K562 (cell line): ENCODE measurements around the gene NFYC. TPM values are rescaled to one million over a fixed set of nuclear protein-coding genes. Genes with fewer than 3 reads are reported as not detected.

Experiments
- ADNP ChIP-seq: fragments of 200-800 bp; sonication (Bioruptor generic); IDR thresholded peaks from 2 replicates; pipeline ENCODE4 v1.6.1; 2016; ENCODE audit warnings: missing genetic modification characterization, missing compliant biosample characterization
- CBFB ChIP-seq: sonication (generic); formaldehyde crosslinking; IDR thresholded peaks from 2 replicates; pipeline ENCODE4 v1.4.0; 2020; ENCODE audit warnings: mild to moderate bottlenecking, missing genetic modification reagents
- CBX3 ChIP-seq, 2 experiments: IDR thresholded peaks; 1 replicate in 1 of 2; 2 replicates in 1 of 2; pipeline ENCODE4 v1.6.1; 2012; ENCODE audit warnings: inconsistent platforms in 2 of 2, low read length in 2 of 2, borderline replicate concordance in 1 of 2, control low read depth in 1 of 2
- E2F3 ChIP-seq: fragments of 250-450 bp; sonication (Bioruptor Pico); IDR thresholded peaks from 2 replicates; pipeline ENCODE4 v1.4.0; 2020; ENCODE audit warnings: mild to moderate bottlenecking
- ELF1 ChIP-seq: fragments of 200-800 bp; sonication (Bioruptor generic); IDR thresholded peaks from 2 replicates; pipeline ENCODE4 v1.6.1; 2016; ENCODE audit warnings: missing genetic modification characterization, missing compliant biosample characterization
- ETV1 ChIP-seq: fragments of 450-650 bp; conservative IDR thresholded peaks from 2 replicates; pipeline ENCODE4 v1.6.1; 2016; ENCODE audit warnings: missing genetic modification characterization, control low read depth, low read depth, missing compliant biosample characterization
- FOXA3 ChIP-seq, 2 experiments: fragments of 450-650 bp in 1 of 2; sonication (generic) in 1 of 2; formaldehyde crosslinking; IDR thresholded peaks in 1 of 2; conservative IDR thresholded peaks in 1 of 2; 2 replicates each; pipeline versions ENCODE4 v1.4.0 to v1.8.0; 2020 to 2022; ENCODE audit warnings: mild to moderate bottlenecking in 2 of 2, missing genetic modification reagents in 1 of 2
- GTF2E2 ChIP-seq: fragments of 200-800 bp; sonication (Bioruptor generic); IDR thresholded peaks from 2 replicates; pipeline ENCODE4 v1.6.1; 2016; ENCODE audit warnings: missing genetic modification characterization, missing compliant biosample characterization
- HNRNPLL ChIP-seq: fragments of 200-400 bp; formaldehyde crosslinking; IDR thresholded peaks from 2 replicates; pipeline ENCODE4 v1.6.1; 2017; ENCODE audit warnings: low read length, low read depth, mild to moderate bottlenecking; ENCODE audit not compliant: poor library complexity, severe bottlenecking
- KDM5B ChIP-seq: fragments of 200-600 bp; sonication (generic); IDR thresholded peaks from 2 replicates; pipeline ENCODE4 v1.6.1; 2012; ENCODE audit warnings: low read depth, mild to moderate bottlenecking, moderate library complexity, low read length, control low read depth, inconsistent platforms; ENCODE audit not compliant: insufficient replicate concordance
- MCM7 ChIP-seq, 2 experiments: fragments of 450-650 bp; IDR thresholded peaks; 2 replicates each; pipeline ENCODE4 v1.6.1; 2016 to 2018
- NCOA6 ChIP-seq: fragments of 450-650 bp; IDR thresholded peaks from 2 replicates; pipeline ENCODE4 v1.6.1; 2017; ENCODE audit warnings: mild to moderate bottlenecking
- NFXL1 ChIP-seq: fragments of 450-650 bp; formaldehyde crosslinking; IDR thresholded peaks from 2 replicates; pipeline ENCODE4 v1.4.0; 2021; ENCODE audit warnings: mild to moderate bottlenecking
- PML ChIP-seq: IDR thresholded peaks from 2 replicates; pipeline ENCODE4 v1.6.1; 2012; ENCODE audit warnings: low read length, inconsistent platforms
- SNRNP70 ChIP-seq: fragments of 200-400 bp; formaldehyde crosslinking; optimal IDR thresholded peaks from 2 replicates; pipeline ENCODE3; 2017; ENCODE audit warnings: low read depth, low read length
- SOX6 ChIP-seq: fragments of 450-650 bp; IDR thresholded peaks from 2 replicates; pipeline ENCODE4 v1.6.1; 2014; ENCODE audit warnings: mild to moderate bottlenecking
- TAF7 ChIP-seq: fragments of 450-650 bp; IDR thresholded peaks from 2 replicates; pipeline ENCODE4 v1.6.1; 2016; ENCODE audit warnings: missing genetic modification characterization, missing compliant biosample characterization
- TSC22D4 ChIP-seq: fragments of 450-650 bp; IDR thresholded peaks from 2 replicates; pipeline ENCODE4 v1.6.1; 2016; ENCODE audit warnings: missing genetic modification characterization, missing biosample characterization, control low read depth
- XRCC4 ChIP-seq: IDR thresholded peaks from one replicate; pipeline ENCODE4 v1.6.1; 2011; ENCODE audit not compliant: insufficient read depth, insufficient read length; ENCODE audit errors: extremely low read depth
- ZNF12 ChIP-seq: sonication (generic); formaldehyde crosslinking; IDR thresholded peaks from 2 replicates; pipeline ENCODE4 v1.4.0; 2020; ENCODE audit warnings: mild to moderate bottlenecking, missing genetic modification reagents
- ZNF561 ChIP-seq: fragments of 450-650 bp; formaldehyde crosslinking; conservative IDR thresholded peaks from 2 replicates; pipeline ENCODE4 v1.4.0; 2020; ENCODE audit warnings: mild to moderate bottlenecking, moderate library complexity
- polyA plus RNA-seq, 8 experiments: library from polyadenylated mRNA; depleted of rRNA in 4 of 8; stranded (reverse) in 5 of 8; unstranded in 3 of 8; fragments of >200 nt; fragmentation: Nextera tagmentation in 2 of 8; fragmentation: Illumina TruSeq in 1 of 8; extraction: Ambion mirVana in 2 of 8; extraction: Trizol in 1 of 8; gene quantifications; 2 replicates each; pipeline versions ENCODE4 v1.2.1 to v1.2.3, GENCODE V29; 2011 to 2014; ENCODE audit warnings: inconsistent platforms in 1 of 8, missing spikeins in 1 of 8
- total RNA-seq, 7 experiments: library from RNA; depleted of rRNA in 6 of 7; stranded (reverse); fragments of >200 nt in 6 of 7; fragmentation: Illumina TruSeq in 2 of 7; extraction: Trizol in 2 of 7; gene quantifications; 2 replicates each; pipeline versions ENCODE4 v1.2.1 to v1.2.3, GENCODE V29; 2011 to 2021; ENCODE audit warnings: low replicate concordance in 1 of 7
- TF ChIP-seq, protein P1 (sequence below), 2 experiments: IDR thresholded peaks; 2 replicates each; pipeline ENCODE4 v1.6.1; 2011; ENCODE audit warnings: borderline replicate concordance in 1 of 2, control low read depth in 1 of 2, low read depth in 1 of 2, low read length in 1 of 2, mild to moderate bottlenecking in 1 of 2, mixed read lengths in 1 of 2, moderate library complexity in 1 of 2; ENCODE audit not compliant: insufficient read depth in 1 of 2, insufficient read length in 1 of 2, poor library complexity in 1 of 2, severe bottlenecking in 1 of 2; ENCODE audit errors: extremely low read depth in 1 of 2
- TF ChIP-seq, protein P2 (sequence below): fragments of 250-450 bp; sonication (Bioruptor Pico); IDR thresholded peaks from 2 replicates; pipeline ENCODE4 v1.5.0; 2021; ENCODE audit warnings: mild to moderate bottlenecking, moderate library complexity
- TF ChIP-seq, protein P3 (sequence below): IDR thresholded peaks from 2 replicates; pipeline ENCODE4 v1.6.1; 2011; ENCODE audit warnings: borderline replicate concordance, low read depth, mild to moderate bottlenecking, moderate library complexity, low read length; ENCODE audit not compliant: insufficient read depth, poor library complexity, severe bottlenecking

NFYC gene
- total and polyA plus RNA-seq, 9 of the 15 experiments (the other 6 are each of a cell fraction or from before 2014, with no cell fraction given): 4.8 to 59.8 (median 41.1) TPM

DNA sequence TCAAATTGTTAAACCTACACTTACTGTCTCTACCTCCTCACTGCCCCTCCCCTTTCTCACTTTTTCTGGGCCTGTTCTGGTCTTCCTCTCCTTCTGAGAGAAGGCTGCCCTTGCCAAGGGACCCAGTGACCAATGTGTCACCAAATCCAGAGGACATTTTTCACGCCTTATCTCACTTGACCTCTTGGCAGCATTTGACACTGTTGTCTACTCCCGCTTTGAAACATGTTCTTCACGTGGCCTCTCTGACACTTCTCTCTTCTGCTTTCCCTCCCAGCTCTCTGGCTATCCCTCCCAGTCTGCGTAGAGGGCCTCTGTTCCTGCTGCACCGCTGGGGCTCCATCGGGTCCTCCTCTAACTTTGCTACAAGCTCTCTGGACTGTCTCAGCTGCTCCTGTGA lies 117.4 kb downstream of the NFYC start (continued):
- TF ChIP-seq GTF2E2 (tag) (no peak), HNRNPLL (no peak), PML (no peak), FOXA3 (CRISPR knock-in tag; conservative IDR thresholded peaks at IDR 0.05 in 1 of 2, IDR thresholded peaks at IDR 0.05 in 1 of 2) (no peak), TSC22D4 (tag) (no peak), SNRNP70 (no peak), NFXL1 (CRISPR knock-in tag) (no peak), CBX3 (IDR thresholded peaks at IDR 0.05; ENCODE audit: borderline replicate concordance in 1 of 2, low read length in 2 of 2) (peak in 1 of 2 experiments; percentile 48; a peak in 1 of 3 replicates), ZNF561 (no peak), E2F3 (CRISPR knock-in tag) (no peak), KDM5B (no peak), ELF1 (tag) (no peak), ZNF12 (CRISPR knock-in tag) (no peak), NCOA6 (no peak), ADNP (tag) (no peak), XRCC4 (no peak), MCM7 (IDR thresholded peaks at IDR 0.05) (no peak), CBFB (CRISPR knock-in tag) (no peak), SOX6 (peak; percentile 61; the same call in 1 of the 2 replicates), ETV1 (tag) (no peak), TAF7 (no peak)
- TF ChIP-seq, protein P1, sequence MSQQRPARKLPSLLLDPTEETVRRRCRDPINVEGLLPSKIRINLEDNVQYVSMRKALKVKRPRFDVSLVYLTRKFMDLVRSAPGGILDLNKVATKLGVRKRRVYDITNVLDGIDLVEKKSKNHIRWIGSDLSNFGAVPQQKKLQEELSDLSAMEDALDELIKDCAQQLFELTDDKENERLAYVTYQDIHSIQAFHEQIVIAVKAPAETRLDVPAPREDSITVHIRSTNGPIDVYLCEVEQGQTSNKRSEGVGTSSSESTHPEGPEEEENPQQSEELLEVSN (IDR thresholded peaks at IDR 0.05; ENCODE audit: borderline replicate concordance in 1 of 2, extremely low read depth in 1 of 2, insufficient read depth in 1 of 2, insufficient read length in 1 of 2, low read depth in 1 of 2, low read length in 1 of 2, poor library complexity in 1 of 2, severe bottlenecking in 1 of 2): peak; percentile 94 to 97
- TF ChIP-seq, protein P2, sequence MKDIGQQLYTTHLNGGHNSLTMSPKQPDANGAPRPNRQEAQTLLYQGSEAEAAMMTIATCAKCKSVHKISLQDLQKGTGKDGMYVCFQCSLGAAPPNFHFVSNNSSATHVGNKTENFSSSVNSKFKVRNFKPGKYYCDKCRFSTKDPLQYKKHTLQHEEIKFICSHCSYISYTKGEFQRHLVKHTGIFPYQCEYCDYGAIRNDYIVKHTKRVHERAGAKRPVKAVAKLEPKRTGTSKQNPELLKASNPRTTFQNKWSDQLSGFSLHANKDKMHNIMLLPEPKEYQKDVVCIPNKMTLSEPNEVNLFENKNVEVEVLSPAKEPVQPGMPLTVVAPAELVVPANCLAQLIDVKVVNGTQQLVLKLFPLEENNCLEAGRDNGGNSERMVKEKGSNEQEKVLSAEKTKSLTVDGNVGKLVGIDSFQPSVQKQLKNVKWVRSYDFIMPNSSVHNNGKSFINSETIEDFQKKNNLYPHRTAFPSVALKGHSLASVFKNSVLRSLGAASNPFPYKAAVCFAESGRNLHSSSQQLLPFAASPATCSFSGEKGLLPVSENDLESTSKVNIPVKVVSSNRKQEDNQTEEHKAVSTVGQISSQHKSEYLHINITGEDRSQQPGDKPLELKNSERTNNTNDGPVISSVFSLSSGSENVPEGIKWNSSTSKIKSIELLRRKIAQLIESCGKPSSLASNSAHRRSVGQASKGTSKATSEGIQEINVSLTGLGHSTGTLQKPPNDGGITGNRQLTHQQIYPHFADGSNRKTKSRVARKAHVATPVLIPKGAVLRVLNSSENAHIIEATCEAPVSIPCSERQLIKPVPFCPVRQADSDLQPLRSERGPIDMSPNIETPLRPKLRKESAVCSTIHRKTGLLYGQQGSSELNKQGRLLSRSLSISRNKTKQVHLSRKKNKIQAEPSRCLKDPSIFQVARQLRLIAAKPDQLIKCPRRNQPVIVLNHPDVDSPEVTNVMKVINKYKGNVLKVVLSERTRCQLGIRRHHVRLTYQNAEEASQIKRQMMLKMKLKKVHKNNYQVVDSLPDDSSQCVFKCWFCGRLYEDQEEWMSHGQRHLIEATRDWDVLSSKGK (CRISPR knock-in tag): no peak
- TF ChIP-seq, protein P3, sequence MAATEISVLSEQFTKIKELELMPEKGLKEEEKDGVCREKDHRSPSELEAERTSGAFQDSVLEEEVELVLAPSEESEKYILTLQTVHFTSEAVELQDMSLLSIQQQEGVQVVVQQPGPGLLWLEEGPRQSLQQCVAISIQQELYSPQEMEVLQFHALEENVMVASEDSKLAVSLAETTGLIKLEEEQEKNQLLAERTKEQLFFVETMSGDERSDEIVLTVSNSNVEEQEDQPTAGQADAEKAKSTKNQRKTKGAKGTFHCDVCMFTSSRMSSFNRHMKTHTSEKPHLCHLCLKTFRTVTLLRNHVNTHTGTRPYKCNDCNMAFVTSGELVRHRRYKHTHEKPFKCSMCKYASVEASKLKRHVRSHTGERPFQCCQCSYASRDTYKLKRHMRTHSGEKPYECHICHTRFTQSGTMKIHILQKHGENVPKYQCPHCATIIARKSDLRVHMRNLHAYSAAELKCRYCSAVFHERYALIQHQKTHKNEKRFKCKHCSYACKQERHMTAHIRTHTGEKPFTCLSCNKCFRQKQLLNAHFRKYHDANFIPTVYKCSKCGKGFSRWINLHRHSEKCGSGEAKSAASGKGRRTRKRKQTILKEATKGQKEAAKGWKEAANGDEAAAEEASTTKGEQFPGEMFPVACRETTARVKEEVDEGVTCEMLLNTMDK: no peak
